NK-92 treated with Interleukin-12 subunit alpha and Interleukin-12 subunit beta, amount 100 ng/mL, for 24 hours (cell line): ENCODE measurements around the gene VPS26B.
"Not testable (repeated sequence)": the region's sequence is repeated elsewhere in the genome, so short reads cannot be mapped to it uniquely, and the experiment has no call there.

Source experiments
- DNase-seq: peaks from one replicate; lab custom pipeline; 2025; lab: John Stamatoyannopoulos, UW

The VPS26B gene

GRCh38 chr11:134231958-134232659, 7.6 kb downstream of the VPS26B start:
- no peak for DNase-seq

DNA sequence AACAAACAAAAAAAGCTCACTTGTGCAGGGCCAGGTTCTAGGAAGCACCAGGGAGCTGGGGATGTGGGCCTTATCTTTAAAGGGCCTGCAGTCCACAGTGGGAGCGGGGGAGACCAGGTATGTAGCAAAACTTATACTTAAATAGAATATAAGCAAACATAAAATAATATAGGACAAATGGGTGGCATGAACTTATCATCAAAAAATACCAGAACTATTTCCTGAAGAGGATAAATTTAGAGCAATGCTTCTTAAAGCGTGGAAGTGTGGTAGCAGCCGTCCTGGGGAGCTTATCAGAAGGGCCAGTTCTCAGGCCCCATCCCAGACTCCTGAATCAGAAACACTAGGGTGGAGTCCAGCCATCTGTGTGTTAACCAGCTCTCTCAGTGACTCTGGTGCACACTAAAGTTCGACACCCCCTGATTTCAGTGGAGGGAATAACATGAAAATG, 9.3 kb downstream of the VPS26B start:
- no peak for DNase-seq

DNA sequence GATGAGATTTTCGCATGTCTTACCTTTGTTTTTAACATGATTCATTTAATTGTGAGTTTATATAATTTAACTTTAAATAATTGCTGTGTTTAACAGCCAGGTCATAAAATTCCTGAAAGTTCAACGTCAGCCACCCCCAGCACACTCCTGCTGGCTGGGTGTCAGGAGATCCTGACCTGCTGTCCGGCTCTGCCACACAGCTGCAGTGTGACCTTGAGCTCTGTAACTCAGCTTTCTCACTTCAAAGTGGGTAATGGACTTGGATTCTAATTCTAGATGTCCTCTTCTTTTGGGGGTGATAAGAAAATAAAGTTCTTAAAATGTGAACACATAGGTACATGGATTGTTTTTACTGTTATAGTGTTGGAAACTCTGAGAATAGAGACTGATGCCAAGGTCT, 10.9 kb downstream of the VPS26B start:
- no peak for DNase-seq

DNA sequence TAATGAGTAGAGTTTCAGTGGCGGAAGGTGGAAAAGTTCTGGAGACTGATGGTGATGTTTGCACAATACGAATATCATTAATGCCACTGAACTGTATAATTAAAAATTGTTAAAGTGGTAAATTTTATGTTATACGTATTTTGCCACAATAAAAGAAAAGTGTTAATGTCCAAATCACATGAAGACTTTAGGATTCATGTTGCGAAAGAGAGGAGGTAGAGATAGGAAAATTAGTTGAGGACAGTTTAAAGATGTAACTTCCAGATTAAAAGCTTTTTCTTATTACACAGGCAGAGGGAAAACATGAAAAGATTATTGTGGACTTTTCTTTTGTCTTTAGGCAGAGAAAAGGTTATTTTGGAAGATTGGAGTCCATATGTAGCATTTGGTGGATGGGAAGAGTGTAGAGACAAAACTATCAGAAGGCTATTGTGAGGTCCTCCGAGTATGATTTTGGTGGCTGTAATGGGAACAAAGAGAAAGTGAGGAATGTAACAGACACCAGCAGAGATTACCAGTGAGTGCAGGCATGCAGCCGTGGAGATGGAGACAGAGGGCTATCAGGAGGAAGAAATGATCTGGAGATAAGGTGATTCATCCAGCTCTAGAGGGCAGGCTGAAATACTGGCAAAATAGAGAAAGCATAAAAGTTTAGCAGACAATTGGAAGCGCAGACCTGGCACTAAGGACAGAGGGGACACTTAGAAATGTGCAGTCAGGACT, 12.5 kb downstream of the VPS26B start:
- DNase-seq = no peak

GRCh38 chr11:134237557-134237922, 13.1 kb downstream of the VPS26B start:
- no peak for DNase-seq

GRCh38 chr11:134238956-134239355, 14.5 kb downstream of the VPS26B start:
- no peak for DNase-seq

GRCh38 chr11:134240592-134240991, 16.1 kb downstream of the VPS26B start:
- DNase-seq = no peak

DNA sequence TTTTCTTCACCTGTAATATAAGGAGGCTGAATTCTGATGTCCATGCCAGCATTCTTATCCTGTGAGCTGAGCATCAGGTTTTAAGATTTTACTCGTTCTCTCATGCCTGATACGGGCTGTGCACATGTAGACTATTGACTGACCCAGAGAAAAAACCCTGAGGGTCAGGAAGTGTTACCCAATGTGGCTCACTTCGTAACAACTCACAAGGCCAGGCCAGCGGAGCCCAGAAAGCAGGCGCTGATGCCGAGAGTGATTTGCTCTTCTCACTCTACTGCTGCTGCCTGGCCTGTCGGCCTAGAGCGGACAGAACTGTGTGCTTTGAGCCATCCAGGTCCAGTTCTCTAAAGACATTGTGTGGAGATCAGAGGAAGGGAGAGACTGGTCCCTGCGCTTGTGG, 17.9 kb downstream of the VPS26B start:
- DNase-seq = no peak

DNA sequence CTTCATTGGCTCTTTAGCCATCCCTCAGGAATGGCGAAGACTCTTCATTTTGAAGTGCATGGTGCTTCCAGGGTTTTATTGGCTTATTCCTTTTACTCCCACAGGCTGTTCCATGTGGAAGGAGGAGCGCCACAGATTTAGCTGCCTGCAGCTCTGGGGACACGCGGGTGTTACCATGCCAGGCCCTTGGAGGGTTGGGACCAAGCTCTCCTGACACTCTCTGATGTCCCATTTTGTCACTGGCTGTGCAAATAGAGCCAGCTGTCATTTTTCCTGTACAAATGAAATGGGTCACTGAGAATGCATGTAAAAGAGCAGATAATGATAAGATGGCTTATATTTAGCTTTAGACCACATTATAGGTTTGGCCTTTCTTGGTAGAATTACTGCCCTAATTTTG, 19.4 kb downstream of the VPS26B start:
- DNase-seq = no peak

- no peak for DNase-seq
Observed at GRCh38 chr11:134244593-134244992, 20.1 kb downstream of the VPS26B start.

DNA sequence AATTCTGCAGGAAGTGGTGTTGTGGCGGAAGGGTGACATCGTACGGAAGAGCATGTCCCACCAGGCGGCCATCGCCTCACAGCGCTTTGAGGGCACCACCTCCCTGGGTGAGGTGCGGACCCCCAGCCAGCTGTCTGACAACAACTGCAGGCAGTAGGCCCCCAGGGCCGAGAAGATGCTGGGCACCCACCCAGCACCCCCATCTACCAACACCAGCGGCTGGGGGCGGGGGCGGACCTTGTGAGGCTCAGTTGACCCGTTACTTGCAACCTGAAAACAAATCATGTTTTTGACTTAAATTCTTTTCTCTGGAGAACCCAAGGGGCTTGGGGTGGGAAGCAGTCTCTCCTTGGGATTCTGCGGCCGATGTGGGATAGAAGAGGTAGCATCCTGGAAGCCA, 21.0 kb downstream of the VPS26B start:
- DNase-seq = no peak

GRCh38 chr11:134246100-134246499, 21.6 kb downstream of the VPS26B start:
- no peak for DNase-seq

- DNase-seq = no peak
Observed at GRCh38 chr11:134246678-134247077, 22.2 kb downstream of the VPS26B start.

DNA sequence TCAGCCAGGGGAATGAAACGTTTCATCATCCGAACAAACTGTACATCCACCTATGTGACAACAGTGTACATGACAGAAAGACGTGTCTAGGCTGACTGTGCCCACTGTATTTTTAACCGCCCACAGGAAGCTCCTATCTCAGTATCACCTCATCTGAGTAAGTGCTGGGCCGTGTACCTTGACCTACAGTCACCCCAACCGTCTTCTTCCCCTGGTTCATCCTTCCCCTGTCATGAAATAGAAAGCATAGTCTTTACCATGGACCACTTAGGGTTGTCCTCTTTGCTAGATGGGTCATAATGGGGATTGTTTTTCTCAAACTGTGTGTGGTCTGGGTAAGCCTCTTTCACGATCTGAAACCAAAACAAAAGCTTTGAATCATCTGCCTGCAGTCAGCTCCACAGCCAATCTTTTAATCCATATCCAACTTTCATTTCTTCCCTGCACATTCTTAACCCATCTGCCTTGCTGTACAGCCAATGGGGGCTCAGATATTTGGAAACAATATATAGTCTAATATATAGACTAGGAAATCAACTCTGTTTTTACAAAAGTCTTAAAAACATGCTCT, 24.5 kb downstream of the VPS26B start:
- no peak for DNase-seq

GRCh38 chr11:134250246-134250645, 25.8 kb downstream of the VPS26B start:
- no peak for DNase-seq

DNA sequence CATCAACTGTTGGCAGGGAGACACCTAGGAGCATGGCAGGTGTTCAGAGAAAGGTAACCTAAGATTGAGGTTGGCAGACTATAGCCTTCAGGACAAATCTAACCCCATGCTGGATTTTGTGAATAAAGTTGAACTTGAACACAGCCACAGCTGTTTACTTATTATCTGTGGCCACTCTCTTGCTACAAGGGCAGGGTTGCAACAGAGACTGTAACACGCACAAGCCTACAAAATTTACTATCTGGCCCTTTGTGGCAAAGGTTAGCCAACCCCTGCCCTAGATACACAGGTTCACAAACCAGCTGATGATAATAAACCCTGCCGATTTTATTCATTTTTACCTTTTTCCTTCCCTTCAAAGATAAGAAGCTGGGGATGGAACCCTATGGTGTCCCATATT, 26.2 kb downstream of the VPS26B start:
- DNase-seq = no peak

- no peak for DNase-seq
Observed at GRCh38 chr11:134252346-134253187, 28.1 kb downstream of the VPS26B start.

DNA sequence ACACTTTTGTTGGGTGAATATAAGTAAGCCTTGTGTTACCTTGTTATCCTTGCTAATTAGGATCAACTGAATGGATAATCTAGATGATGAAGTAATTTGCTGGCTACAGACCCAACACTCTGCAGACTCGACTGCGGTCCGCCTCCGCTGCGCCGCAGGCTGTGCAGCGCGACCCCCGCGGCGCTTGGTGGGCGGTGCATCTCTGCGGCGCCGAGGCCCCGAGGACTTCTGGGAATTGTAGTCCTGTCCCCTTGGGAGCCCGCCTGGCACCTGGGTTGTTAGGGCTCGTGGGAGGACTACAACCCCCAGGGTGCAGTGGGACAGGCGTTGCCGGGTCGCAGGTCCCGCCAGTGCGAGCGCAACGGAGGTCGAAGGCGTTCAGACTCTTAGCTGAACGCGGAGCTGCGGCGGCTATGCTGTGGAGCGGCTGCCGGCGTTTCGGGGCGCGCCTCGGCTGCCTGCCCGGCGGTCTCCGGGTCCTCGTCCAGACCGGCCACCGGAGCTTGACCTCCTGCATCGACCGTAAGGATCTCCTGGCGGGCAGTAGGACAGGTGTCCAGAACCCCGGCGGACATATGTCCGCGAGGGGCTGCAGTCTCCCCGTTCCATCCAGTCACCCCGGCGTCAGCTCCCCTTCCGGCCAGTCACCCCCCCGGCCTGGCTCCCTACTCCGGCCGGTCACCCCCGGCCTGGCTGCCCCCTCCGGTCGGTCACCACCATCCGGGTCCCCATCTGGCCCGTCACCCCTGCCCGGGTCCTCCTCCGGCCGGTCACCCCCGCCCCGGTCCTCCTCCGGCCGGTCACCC, 28.9 kb downstream of the VPS26B start, which contains the start of the genes ACAD8 and THYN1:
Gene ACAD8 (plus strand): TSS at position 381 of the 806 bp plus-strand sequence. CDS start 33 bp downstream, at position 414.
Gene THYN1 (minus strand): TSS at position 165 of the 806 bp plus-strand sequence. CDS start 470 bp downstream, outside the sequence.
- DNase-seq = peak; percentile 93

- DNase-seq = no peak
Observed at GRCh38 chr11:134254433-134255183, 30.1 kb downstream of the VPS26B start.

GRCh38 chr11:134255184-134255561, 30.7 kb downstream of the VPS26B start:
- DNase-seq = not testable (repeated sequence)

GRCh38 chr11:134257101-134257500, 32.6 kb downstream of the VPS26B start:
- no peak for DNase-seq
